ENCODE results near the gene MPDZ. TPM values are rescaled to one million over a fixed set of nuclear protein-coding genes. Genes with fewer than 3 reads are reported as not detected.

The MPDZ gene
- total RNA-seq, 2 donors from 2014 or later, result 26.9 to 61.5 TPM

GRCh38 chr9:13160051-13160450 lies 119.4 kb downstream of the MPDZ start:
- no peak for TF ChIP-seq CTCF (IDR thresholded peaks at IDR 0.05)
- no peak for TF ChIP-seq POLR2AphosphoS5 (IDR thresholded peaks at IDR 0.05)
- TF ChIP-seq POLR2A (IDR thresholded peaks at IDR 0.05), result no peak
- DNase-seq (ENCODE audit: low spot score), result no peak
- no peaks in the 10 kb centered on the region for H3K36me3 ChIP-seq
- no peaks in the 10 kb centered on the region for H3K27me3 ChIP-seq (replicated peaks; ENCODE audit: insufficient read depth)
- H3K4me3 ChIP-seq, result no peak overlapping the region
- H3K27ac ChIP-seq, result no peak overlapping the region
- intact Hi-C loops (cut with DNase I), result loop anchor here (10.0 kb wide), 1 partner anchor 45 kb away; no protein-coding TSS in a partner anchor
- H3K4me1 ChIP-seq (replicated peaks), result no peaks in the 10 kb centered on the region
- WGBS, result 56% methylated on average over 1 of the region's 1 CpG
- no peaks in the 10 kb centered on the region for H3K9me3 ChIP-seq

- Histone ChIP-seq H3K27ac (no peak overlapping the region), H3K9me3 (no peaks in the 10 kb centered on the region), H3K4me1 (replicated peaks) (no peaks in the 10 kb centered on the region), H3K4me3 (no peak overlapping the region), H3K36me3 (no peaks in the 10 kb centered on the region), H3K27me3 (replicated peaks; ENCODE audit: insufficient read depth) (no peaks in the 10 kb centered on the region)
- 69% methylated on average over 3 of the region's 3 CpGs for WGBS
- DNase-seq (ENCODE audit: low spot score), result no peak
- intact Hi-C loops (cut with DNase I), result loop anchor here (10.0 kb wide), 1 partner anchor 116 kb away; the partner anchor contains the start of gene MPDZ
- no peak for TF ChIP-seq POLR2AphosphoS5 (IDR thresholded peaks at IDR 0.05)
- TF ChIP-seq CTCF (IDR thresholded peaks at IDR 0.05), result no peak
Observed at GRCh38 chr9:13158986-13159385, 120.5 kb downstream of the MPDZ start.

GRCh38 chr9:13151489-13151888 lies 128.0 kb downstream of the MPDZ start:
- Histone ChIP-seq H3K9me3 (no peaks in the 10 kb centered on the region), H3K4me3 (no peak overlapping the region), H3K27me3 (replicated peaks; ENCODE audit: insufficient read depth) (no peaks in the 10 kb centered on the region), H3K4me1 (replicated peaks) (no peaks in the 10 kb centered on the region), H3K27ac (no peak overlapping the region), H3K36me3 (no peaks in the 10 kb centered on the region)
- WGBS, result 72% methylated on average over 1 of the region's 1 CpG
- TF ChIP-seq CTCF (IDR thresholded peaks at IDR 0.05) (no peak), POLR2AphosphoS5 (IDR thresholded peaks at IDR 0.05) (no peak), POLR2A (IDR thresholded peaks at IDR 0.05) (no peak)
- intact Hi-C loops (cut with DNase I), result loop anchor here (10.0 kb wide), 1 partner anchor 123 kb away; the partner anchor contains the start of gene MPDZ
- no peak for DNase-seq (ENCODE audit: low spot score)

- no peak for DNase-seq (ENCODE audit: low spot score)
- Histone ChIP-seq H3K4me3 (no peak overlapping the region), H3K27ac (no peak overlapping the region), H3K27me3 (replicated peaks; ENCODE audit: insufficient read depth) (no peaks in the 10 kb centered on the region), H3K4me1 (replicated peaks) (no peaks in the 10 kb centered on the region), H3K36me3 (no peaks in the 10 kb centered on the region), H3K9me3 (no peaks in the 10 kb centered on the region)
- TF ChIP-seq CTCF (IDR thresholded peaks at IDR 0.05), result no peak
- TF ChIP-seq POLR2AphosphoS5 (IDR thresholded peaks at IDR 0.05), result peak; percentile 16
- intact Hi-C loops (cut with DNase I), result no loop called here
Observed at GRCh38 chr9:13149454-13149853, 130.0 kb downstream of the MPDZ start.

GRCh38 chr9:13146840-13147239 lies 132.7 kb downstream of the MPDZ start:
- no peaks in the 10 kb centered on the region for H3K36me3 ChIP-seq
- H3K9me3 ChIP-seq, result no peaks in the 10 kb centered on the region
- no peak overlapping the region for H3K27ac ChIP-seq
- DNase-seq (ENCODE audit: low spot score), result no peak
- no peaks in the 10 kb centered on the region for H3K27me3 ChIP-seq (replicated peaks; ENCODE audit: insufficient read depth)
- TF ChIP-seq CTCF (IDR thresholded peaks at IDR 0.05) (no peak), POLR2A (IDR thresholded peaks at IDR 0.05) (no peak), POLR2AphosphoS5 (IDR thresholded peaks at IDR 0.05) (no peak)
- intact Hi-C loops (cut with DNase I), result no loop called here
- WGBS, result 72% methylated on average over 4 of the region's 4 CpGs
- no peak overlapping the region for H3K4me3 ChIP-seq
- H3K4me1 ChIP-seq (replicated peaks), result no peaks in the 10 kb centered on the region
